GM23248 (cell line): ENCODE results near the gene TFIP11.

Source experiments
- EZH2 ChIP-seq: fragments of 200-600 bp; sonication (generic); IDR thresholded peaks from 2 replicates; pipeline ENCODE4 v1.6.1; 2018; ENCODE audit warnings: antibody characterized with exemption, mild to moderate bottlenecking; ENCODE audit not compliant: insufficient read depth, poor library complexity, severe bottlenecking
- EZH2phosphoT487 ChIP-seq: fragments of 200-600 bp; sonication (generic); IDR thresholded peaks from 2 replicates; pipeline ENCODE4 v1.6.1; 2018; ENCODE audit warnings: antibody characterized with exemption, moderate library complexity, mild to moderate bottlenecking, low read depth; ENCODE audit not compliant: insufficient read depth

DNA sequence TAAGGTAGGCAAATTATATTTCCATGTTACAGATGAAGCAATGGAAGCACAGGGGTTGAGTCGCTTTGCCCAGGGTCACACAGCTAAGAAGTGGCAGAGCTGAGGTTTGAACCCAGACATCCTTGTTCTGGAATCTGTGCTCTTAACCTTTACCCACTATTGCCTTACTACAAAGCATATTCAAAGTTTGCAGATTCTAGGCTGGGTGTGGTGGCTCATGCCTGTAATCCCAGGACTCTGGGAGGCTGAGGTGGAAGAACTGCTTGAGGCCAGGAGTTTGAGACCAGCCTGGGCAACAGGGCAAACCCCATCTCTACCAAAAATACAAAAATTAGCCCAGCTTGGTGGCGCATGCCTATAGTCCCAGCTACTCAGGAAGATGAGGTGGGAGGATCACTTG is 27.8 kb upstream of the TFIP11 start:
- no peak for TF ChIP-seq EZH2
- TF ChIP-seq EZH2phosphoT487, result no peak
